Uterus (tissue), 2 donors: ENCODE results near the gene DEXI.

Experiments used
- CTCF ChIP-seq, 4 experiments: fragments of 200-600 bp in 2 of 4; fragments of 450-650 bp in 2 of 4; sonication (generic) in 2 of 4; IDR thresholded peaks; one replicate each; pipeline ENCODE4 v1.5.1; 2016 to 2019; ENCODE audit warnings: antibody characterized with exemption in 4 of 4, mild to moderate bottlenecking in 2 of 4, moderate library complexity in 1 of 4
- POLR2A ChIP-seq, 2 donors: fragments of 450-650 bp; IDR thresholded peaks; one replicate each; pipeline ENCODE4 v1.6.1; 2016; ENCODE audit warnings: antibody characterized with exemption in 2 of 2, mild to moderate bottlenecking in 1 of 2, moderate library complexity in 1 of 2

- TF ChIP-seq CTCF (IDR thresholded peaks at IDR 0.05) = no peak
- TF ChIP-seq POLR2A (IDR thresholded peaks at IDR 0.05) = peak in 1 of 2 donors; percentile 19
Measured at GRCh38 chr16:10883004-10883403, 59.3 kb downstream of the DEXI start.
